Sigmoid colon (tissue), 7 donors: Measurements from ENCODE around the gene IL27RA. TPM values are rescaled to one million over a fixed set of nuclear protein-coding genes. Genes with fewer than 3 reads are reported as not detected.

Source experiments
- DNase-seq: peaks from one replicate; pipeline ENCODE4 v3.0.0-alpha.2; 2019
- H3K27ac ChIP-seq, 4 donors: fragments of 200-600 bp; sonication (generic); one replicate each; pipeline ENCODE4 v1.5.1; 2016 to 2019; ENCODE audit warnings: mild to moderate bottlenecking in 1 of 4
- H3K27me3 ChIP-seq, 3 donors: fragments of 200-600 bp; sonication (generic); one replicate each; pipeline ENCODE4 v1.5.1; 2019; ENCODE audit warnings: mild to moderate bottlenecking in 1 of 3
- H3K36me3 ChIP-seq, 4 donors: fragments of 200-600 bp; sonication (generic); one replicate each; pipeline ENCODE4 v1.5.1; 2016 to 2019
- H3K4me1 ChIP-seq, 4 donors: fragments of 200-600 bp; sonication (generic); one replicate each; pipeline ENCODE4 v1.5.1; 2017 to 2019
- H3K4me3 ChIP-seq, 4 donors: fragments of 200-600 bp; sonication (generic); one replicate each; pipeline ENCODE4 v1.5.1; 2017 to 2019; ENCODE audit warnings: mild to moderate bottlenecking in 2 of 4, moderate library complexity in 1 of 4
- H3K9me3 ChIP-seq, 4 donors: fragments of 200-600 bp in 3 of 4; sonication (generic) in 3 of 4; one replicate each; pipeline versions ENCODE4 v1.5.1 to v1.6.1; 2013 to 2019
- CTCF ChIP-seq, 4 experiments: fragments of 450-650 bp in 3 of 4; fragments of 200-600 bp in 1 of 4; IDR thresholded peaks; one replicate each; pipeline ENCODE4 v1.5.1; 2016 to 2019; ENCODE audit warnings: antibody characterized with exemption in 4 of 4, mild to moderate bottlenecking in 3 of 4, moderate library complexity in 2 of 4
- EP300 ChIP-seq, 4 donors: sonication (generic); formaldehyde crosslinking; IDR thresholded peaks; one replicate each; pipeline ENCODE4 v1.6.1; 2017; ENCODE audit warnings: antibody characterized with exemption in 4 of 4
- POLR2A ChIP-seq, 2 donors: fragments of 450-650 bp; IDR thresholded peaks; one replicate each; pipeline ENCODE4 v1.6.1; 2016; ENCODE audit warnings: antibody characterized with exemption in 2 of 2, mild to moderate bottlenecking in 2 of 2, moderate library complexity in 2 of 2
- POLR2AphosphoS5 ChIP-seq, 4 donors: sonication (generic); formaldehyde crosslinking; IDR thresholded peaks; one replicate each; pipeline ENCODE4 v1.6.1; 2017; ENCODE audit warnings: antibody characterized with exemption in 4 of 4
- WGBS, 2 donors: extraction: QIAGEN DNeasy Blood & Tissue Kit; methylation state at CpG; one replicate each; pipeline ENCODE4 v1.1.7; 2013; 5-methylcytosine and 5-hydroxymethylcytosine counted together
- intact Hi-C: fragments of 100-400 bp; cut with DNase I; formaldehyde crosslinking; loops from one replicate; pipeline ENCODE4 v1.15.1; 2023
- polyA plus RNA-seq, 3 donors: library from polyadenylated mRNA; stranded (reverse); fragments of 200-250 nt; gene quantifications; one replicate each; pipeline ENCODE4 v1.2.3, GENCODE V29; 2013
- total RNA-seq, 4 donors: library from RNA; depleted of rRNA; stranded (reverse); fragments of >200 nt; gene quantifications; one replicate each; pipeline ENCODE4 v1.1.0, GENCODE V29; 2016
- donor health status: healthy with polysubstance abuse.
- donor health status: Bipolar disorder and iron deficiency.
- donor health status: healthy.

The IL27RA gene
- total and polyA plus RNA-seq, 7 donors, result 0.60 to 10.3 (median 1.5) TPM

GRCh38 chr19:13984186-13984585 lies 47.4 kb upstream of the IL27RA start:
- intact Hi-C loops, result no loop called here
- H3K4me3 ChIP-seq, result no peak overlapping the region
- no peaks in the 10 kb centered on the region for H3K27me3 ChIP-seq
- WGBS, 2 donors, result 82 to 89% methylated on average over 15 of the region's 15 CpGs
- no peak overlapping the region for H3K27ac ChIP-seq
- DNase-seq, result no peak
- TF ChIP-seq POLR2AphosphoS5 (IDR thresholded peaks at IDR 0.05), result no peak
- TF ChIP-seq EP300 (IDR thresholded peaks at IDR 0.05), result no peak
- no peak for TF ChIP-seq POLR2A (IDR thresholded peaks at IDR 0.05)
- no peak for TF ChIP-seq CTCF (IDR thresholded peaks at IDR 0.05)
- H3K4me1 ChIP-seq, result peaks cover 0 to 26% (median 21%) of the 10 kb centered on the region in 4 donors
- no peaks in the 10 kb centered on the region for H3K9me3 ChIP-seq
- peaks cover 0 to 18% (median 0%) of the 10 kb centered on the region in 4 donors for H3K36me3 ChIP-seq

- WGBS, 2 donors, result 78 to 87% methylated on average over 25 of the region's 25 CpGs
- Histone ChIP-seq H3K9me3 (no peaks in the 10 kb centered on the region), H3K4me3 (no peak overlapping the region), H3K27ac (peak overlapping the region in 1 of 4 donors; percentile 8), H3K4me1 (peaks cover 0 to 20% (median 15%) of the 10 kb centered on the region in 4 donors), H3K36me3 (peaks cover 0 to 18% (median 0%) of the 10 kb centered on the region in 4 donors), H3K27me3 (no peaks in the 10 kb centered on the region)
- no peak for DNase-seq
- intact Hi-C loops, result no loop called here
- no peak for TF ChIP-seq POLR2AphosphoS5 (IDR thresholded peaks at IDR 0.05)
- no peak for TF ChIP-seq POLR2A (IDR thresholded peaks at IDR 0.05)
- TF ChIP-seq EP300 (IDR thresholded peaks at IDR 0.05), result no peak
- TF ChIP-seq CTCF (IDR thresholded peaks at IDR 0.05), result no peak
Observed at GRCh38 chr19:13984875-13985741, 46.5 kb upstream of the IL27RA start.

- Histone ChIP-seq H3K27ac (peak overlapping the region; percentile 8 to 83 (median 72)), H3K4me3 (peak overlapping the region in 1 of 4 donors; percentile 23), H3K27me3 (no peaks in the 10 kb centered on the region), H3K4me1 (peaks cover 0 to 20% (median 15%) of the 10 kb centered on the region in 4 donors), H3K9me3 (no peaks in the 10 kb centered on the region), H3K36me3 (peaks cover 0 to 20% (median 0%) of the 10 kb centered on the region in 4 donors)
- DNase-seq, result no peak
- WGBS, 2 donors, result 66 to 84% methylated on average over 10 of the region's 10 CpGs
- intact Hi-C loops, result no loop called here
- TF ChIP-seq POLR2A (IDR thresholded peaks at IDR 0.05), result no peak
- no peak for TF ChIP-seq EP300 (IDR thresholded peaks at IDR 0.05)
- no peak for TF ChIP-seq CTCF (IDR thresholded peaks at IDR 0.05)
- TF ChIP-seq POLR2AphosphoS5 (IDR thresholded peaks at IDR 0.05), result no peak
Observed at GRCh38 chr19:13985771-13986347, 45.7 kb upstream of the IL27RA start.

DNA sequence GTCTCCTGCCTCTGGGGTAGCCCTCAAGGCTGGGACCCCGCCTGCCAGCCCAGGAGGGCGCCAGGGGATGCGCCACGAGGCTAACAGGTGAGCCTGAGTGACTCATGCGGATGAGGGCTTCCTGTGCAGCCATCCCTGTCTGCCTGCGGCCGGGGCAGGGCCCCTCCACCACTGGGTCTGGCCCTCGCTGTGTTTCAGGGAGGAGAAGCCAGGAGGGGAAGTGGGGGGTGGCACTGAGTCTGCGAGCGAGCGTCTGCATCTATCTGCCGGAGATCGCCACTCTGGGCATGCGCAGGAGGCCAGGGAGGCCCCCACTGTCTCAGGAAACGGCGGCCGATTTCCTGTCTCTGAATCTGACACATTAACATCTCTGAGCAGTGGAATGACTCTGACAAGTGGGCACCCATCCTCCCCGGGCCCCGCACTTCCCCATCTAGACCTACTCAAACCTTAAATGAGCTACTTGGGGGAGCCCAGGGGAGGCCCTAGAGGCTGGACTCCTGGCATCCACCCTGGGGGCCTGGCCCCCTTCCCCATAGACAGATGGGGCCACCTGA lies 45.1 kb upstream of the IL27RA start:
- Histone ChIP-seq H3K4me1 (peaks cover 0 to 20% (median 15%) of the 10 kb centered on the region in 4 donors), H3K27me3 (no peaks in the 10 kb centered on the region), H3K9me3 (no peaks in the 10 kb centered on the region), H3K27ac (peak overlapping the region; percentile 67 to 83 (median 72)), H3K4me3 (peak overlapping the region in 2 of 4 donors; percentile 15 to 23), H3K36me3 (peaks cover 0 to 25% (median 0%) of the 10 kb centered on the region in 4 donors)
- intact Hi-C loops, result no loop called here
- no peak for TF ChIP-seq CTCF (IDR thresholded peaks at IDR 0.05)
- peak in 1 of 4 donors; percentile 14 for TF ChIP-seq POLR2AphosphoS5 (IDR thresholded peaks at IDR 0.05)
- TF ChIP-seq POLR2A (IDR thresholded peaks at IDR 0.05), result no peak
- WGBS, 2 donors, result 32 to 67% methylated on average over 19 of the region's 19 CpGs
- peak; percentile 93 for DNase-seq
